HG03039 (cell line): ENCODE measurements around the gene RPA1.
"Not testable (repeated sequence)": the region's sequence is repeated elsewhere in the genome, so short reads cannot be mapped to it uniquely, and the experiment has no call there.

Source experiments
- ATAC-seq: cut with Tn5 transposase; IDR thresholded peaks from one replicate; pipeline ENCODE4 v1.9.1; 2021; ENCODE audit warnings: mild to moderate bottlenecking, moderate library complexity; ENCODE audit not compliant: unreplicated experiment

RPA1 gene

DNA sequence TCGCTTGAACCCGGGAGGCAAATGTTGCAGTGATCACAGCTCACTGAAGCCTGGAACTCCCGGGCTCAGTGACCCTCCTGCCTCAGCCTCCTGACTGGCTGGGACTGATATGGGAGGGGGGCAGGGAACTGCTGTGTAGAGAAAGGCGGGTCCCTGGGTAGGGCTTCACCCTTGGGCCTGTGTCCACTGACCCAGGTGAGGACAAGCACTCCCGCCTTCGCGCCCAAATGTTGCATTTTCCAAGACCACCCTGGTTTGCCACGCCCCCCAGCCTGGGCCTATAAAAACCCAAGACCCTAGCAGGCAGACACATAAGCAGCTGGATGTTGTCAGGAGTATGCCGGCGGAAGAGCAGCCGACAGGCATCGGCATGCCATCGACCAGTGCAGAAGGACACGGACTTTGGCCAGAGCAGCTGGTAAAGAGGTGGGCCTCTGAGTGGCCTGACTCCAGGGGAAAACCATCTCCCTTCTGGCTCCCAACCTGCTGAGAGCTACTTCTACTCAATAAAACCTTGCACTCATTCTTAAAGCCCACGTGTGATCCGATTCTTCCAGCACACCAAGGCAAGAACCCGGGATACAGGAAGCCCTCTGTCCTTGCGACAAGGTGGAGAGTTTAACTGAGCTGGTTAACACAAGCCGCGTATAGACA, 19.2 kb upstream of the RPA1 start:
- ATAC-seq, result no peak

DNA sequence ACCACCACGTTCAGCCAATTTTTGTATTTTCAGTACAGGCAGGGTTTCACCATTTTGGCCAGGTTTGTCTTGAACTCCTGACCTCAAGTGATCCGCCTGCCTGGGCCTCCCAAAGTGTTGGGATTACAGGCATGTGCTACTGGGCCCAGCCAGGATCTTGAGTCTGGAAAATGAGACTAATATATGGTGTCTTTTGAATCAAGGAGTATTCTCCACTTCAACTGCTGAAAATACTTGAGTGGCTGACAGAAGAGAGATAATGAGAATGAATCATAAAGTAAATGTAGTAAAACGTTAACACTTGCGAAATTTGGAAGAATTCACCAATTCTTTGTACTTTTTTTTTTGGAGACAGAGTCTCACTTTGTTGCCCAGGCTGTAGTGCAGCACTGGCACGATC, 16.7 kb upstream of the RPA1 start:
- no peak for ATAC-seq

DNA sequence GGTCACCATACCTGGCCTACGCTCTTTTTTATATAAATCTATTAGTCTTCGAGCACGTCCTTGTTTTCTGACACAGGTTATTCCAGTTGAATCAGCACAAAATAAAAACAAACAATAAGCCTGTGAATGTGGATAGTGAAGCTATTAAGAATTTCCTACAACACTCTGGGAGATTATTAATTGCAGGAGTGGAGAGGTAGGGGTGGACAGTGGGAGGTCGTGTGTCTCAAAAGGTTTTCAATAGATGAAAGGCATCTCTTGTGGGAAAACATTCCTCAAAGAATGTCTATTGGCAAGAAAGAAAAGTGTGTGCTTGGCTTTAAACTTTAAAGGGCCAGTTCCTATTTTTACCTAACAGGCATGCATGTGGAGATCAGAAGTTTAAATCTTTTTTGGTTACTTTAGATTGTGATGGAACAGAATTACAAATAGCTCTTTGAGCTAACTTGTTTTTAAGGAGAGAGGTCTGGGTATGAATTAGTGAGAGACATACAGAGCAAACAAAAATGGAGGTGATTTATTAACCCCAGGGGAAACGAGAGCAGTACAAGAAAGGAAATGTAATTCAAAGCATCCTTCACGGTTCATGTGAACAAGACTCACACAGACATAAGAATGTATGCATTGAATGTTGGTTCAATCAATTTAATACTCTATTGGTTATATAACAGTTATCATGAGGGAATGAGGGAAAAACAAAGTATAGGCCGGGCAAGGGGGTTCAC, 9.1 kb upstream of the RPA1 start:
- no peak for ATAC-seq

DNA sequence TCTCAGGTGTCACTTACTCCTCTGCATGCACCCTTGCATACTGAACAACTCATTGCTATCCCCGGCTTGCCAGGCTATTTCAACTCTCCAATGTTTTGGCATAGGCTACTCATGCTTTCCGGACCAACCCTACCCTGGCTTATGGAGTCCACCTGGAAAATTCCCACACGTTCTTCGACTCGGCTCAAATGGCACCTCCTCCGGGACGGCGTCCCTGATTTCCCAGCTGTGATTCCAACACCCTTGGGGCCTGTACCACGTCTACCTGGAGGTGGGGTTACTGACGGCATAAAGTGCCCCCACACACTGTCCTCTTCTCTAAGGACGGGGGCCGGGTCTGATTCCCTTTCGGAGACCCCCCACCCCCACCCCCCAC, 601 bp upstream of the RPA1 start:
- peak; percentile 8 for ATAC-seq

DNA sequence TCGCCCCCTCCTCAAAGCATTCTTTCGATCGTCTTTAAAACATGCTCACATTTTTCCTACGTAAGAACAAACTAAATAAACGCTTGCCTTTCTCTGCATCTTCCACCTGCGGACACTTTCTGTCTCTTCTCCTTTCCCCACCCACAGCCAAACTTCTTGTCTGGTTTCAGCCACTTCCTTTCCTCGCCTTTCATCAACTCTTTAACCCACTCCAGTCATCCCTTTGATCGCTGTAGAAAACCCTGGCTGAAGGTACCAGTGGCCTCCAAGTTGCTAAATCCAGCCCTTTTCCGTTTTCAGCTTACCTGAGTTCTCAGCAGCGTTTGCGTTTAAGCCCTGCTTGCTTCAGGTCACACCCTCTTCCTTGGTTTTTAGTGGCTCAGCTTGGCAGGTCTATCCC, 483 bp downstream of the RPA1 start:
- ATAC-seq, result no peak

DNA sequence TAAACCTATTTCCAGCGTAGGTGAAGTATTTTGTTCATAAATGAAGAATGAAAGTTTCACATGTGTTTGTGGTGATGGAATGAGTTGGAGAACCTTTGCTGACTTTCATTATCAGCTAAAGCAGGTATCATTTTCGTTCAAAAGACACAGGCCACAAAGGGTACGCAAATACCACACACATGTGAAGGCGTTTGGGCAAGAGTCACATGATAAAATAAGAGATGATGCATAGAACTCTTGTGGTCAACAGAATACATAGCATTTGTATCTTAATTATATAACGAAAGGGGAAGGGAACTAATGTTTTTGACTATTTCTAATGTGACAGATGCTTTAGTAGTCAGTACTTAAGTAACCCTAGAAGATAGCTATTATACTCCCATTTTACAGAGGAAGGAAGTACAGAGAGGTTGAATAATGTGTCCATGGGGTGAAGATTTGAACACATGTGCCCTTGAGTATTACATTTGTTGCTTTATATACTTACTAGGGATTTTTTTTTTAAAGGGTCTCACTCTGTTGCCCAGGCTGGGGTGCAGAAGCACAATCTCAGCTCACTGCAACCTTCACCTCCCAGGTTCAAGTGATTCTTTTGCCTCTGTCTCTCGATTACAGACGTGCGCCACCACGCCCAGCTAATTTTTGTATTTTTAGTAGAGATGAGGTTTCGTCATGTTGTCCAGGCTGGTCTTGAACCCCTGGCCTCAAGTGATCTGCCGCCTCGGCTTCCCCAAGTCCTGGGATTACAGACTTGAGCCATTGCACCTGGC, 4.8 kb downstream of the RPA1 start:
- ATAC-seq, result no peak

DNA sequence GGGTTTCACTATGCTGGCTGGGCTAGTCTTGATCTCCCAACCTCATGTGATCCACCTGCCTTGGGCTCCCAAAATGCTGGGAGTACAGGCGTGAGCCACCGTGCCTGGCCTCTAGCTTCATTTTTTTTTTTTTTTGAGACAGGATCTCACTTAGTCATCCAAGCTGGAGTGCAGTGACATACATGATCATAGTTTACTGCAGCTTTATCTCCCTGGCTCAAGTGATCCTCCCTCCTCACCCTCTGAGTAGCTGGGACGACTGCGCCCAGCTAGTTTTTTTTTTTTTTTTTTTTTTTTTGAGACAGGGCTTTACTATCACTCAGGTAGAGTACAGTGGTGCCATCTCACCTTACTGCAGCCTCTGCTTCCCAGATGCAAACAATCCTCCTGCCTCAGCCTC, 9.7 kb downstream of the RPA1 start:
- ATAC-seq, result no peak

DNA sequence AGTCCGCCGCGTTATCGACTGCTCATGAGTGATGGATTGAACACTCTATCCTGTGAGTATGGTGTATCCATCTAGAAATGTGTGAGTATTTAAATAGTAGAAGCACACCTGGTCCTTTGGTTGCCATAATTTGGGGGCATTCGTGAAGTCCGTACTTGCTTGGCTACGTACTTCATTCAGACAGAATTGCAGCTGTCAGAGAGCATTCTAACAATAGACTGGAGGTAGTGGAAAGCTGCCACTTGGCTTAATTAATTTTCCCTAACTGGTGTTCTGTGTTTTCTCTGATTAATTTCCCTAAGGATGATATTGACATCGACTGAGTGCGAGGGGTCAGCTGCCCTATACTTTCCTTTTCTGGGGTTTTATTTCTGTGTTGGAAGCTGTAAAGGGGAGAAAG, 14.1 kb downstream of the RPA1 start:
- no peak for ATAC-seq

DNA sequence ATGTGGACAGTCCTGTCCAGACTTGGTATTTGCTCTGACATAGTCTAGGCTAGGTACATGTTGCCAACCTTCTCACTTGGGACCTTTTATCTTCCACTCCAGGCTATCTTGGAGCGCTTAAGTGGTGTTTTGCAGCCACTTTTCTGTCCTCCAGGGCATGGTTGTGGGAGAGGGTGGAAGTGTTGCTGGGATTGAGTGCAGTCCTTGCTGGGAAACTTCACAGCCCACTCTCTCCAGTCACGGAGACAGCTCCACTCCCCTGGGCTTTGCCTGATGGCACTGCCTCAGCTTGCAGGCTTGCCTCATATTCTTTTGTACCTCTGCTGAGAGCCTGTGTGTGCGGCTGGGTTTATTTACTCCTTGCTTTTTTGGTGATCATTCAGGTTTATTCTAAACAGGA, 17.4 kb downstream of the RPA1 start:
- ATAC-seq, result no peak

DNA sequence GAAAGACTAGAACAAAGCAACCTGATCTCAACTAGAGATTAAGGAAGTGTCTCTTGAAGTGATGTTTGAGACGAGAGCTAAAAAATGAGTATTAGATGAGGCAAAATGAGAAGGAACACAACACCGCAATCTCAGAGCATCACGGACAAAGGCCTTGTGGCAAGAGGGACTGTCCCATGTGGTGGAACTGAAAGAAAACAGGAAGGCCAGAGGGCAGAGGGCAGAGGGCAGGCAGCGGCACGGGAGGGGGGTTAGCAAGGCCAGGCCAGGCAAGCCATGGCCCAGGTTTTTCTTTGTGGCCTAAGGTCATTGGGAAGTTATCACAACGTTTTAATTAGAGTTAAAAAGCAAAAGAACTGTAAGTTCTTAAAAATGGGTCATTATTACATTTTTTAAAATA, 22.5 kb downstream of the RPA1 start:
- no peak for ATAC-seq

DNA sequence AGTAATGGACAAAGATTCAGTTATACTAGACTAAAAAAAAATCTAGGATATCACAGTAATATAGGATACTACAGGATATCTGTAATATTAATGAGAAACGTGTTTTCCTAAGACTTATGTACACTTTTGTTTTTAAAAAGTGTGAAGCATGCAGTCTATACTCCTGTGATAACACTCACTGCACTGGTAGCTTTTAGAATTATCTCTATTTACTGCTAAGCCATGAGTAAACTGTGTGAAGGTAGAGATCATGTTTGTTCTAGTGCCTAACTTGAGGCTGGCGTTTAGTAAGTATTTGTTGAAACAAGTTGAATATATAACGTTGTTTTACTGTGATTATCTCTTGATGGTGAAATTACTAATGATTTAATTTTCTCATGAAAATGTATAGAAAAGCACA, 23.9 kb downstream of the RPA1 start:
- ATAC-seq, result no peak

DNA sequence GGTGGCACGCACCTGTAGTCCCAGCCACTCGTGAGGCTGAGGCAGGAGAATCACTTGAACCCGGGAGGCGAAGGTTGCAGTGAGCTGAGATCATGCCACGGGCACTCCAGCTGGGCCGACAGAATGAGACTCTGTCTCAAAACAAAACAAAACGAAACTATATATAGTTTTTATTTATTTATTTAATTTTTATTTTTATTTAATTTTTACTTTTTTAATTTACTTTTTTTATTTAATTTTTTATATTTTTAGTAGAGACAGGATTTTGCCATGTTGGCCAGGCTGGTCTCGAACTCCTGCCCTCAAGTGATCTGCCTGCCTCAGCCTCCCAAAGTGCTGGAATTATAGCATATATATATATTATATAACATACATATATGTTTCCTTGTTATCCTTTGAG, 26.7 kb downstream of the RPA1 start:
- not testable (repeated sequence) for ATAC-seq

DNA sequence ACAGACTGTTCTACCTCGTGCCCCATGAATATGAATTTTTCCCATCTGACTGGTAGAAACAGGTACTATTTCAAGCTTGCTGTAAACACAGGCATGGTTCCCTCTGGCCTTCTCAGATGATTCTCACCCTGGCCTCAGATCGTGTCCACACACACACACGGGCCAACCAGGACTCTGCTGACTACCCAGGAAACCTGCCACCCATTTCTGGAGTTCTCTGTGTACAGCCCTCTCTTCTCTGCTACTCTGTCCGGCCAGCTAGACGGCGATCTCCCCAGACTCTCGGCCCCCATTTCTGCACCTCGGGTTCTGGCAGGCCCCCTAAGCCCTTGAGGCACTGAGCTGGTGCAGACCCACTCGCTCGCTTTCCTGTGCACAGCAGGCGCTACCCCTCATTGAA, 31.2 kb downstream of the RPA1 start:
- no peak for ATAC-seq

DNA sequence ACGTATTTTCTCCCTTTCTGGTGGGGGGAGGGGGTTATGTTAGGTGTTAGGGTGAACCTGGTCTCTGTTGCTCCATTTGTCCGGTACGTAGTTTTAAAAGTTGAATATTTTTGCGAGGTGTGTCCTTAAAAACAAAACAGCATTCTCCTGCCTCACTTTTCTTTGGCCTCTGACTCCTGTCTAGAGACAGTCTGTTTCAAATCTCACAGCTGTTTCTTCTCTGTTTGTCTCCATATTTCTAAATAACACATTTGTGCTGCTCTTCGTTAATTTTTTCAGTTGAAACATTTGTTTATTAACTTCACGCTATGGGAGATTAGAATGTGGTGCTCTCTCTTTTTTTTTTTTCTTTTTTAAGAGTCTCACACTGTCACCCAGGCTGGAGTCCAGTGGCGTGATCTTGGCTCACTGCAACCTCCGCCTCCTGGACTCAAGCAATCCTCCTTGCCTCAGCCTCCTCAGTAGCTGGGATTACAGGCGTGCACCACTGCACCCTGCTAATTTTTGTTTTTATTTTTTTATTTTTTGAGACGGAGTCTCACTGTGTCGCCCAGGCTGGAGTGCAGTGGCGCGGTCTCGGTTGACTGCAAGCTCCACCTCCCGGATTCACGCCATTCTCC, 31.7 kb downstream of the RPA1 start:
- ATAC-seq, result no peak

DNA sequence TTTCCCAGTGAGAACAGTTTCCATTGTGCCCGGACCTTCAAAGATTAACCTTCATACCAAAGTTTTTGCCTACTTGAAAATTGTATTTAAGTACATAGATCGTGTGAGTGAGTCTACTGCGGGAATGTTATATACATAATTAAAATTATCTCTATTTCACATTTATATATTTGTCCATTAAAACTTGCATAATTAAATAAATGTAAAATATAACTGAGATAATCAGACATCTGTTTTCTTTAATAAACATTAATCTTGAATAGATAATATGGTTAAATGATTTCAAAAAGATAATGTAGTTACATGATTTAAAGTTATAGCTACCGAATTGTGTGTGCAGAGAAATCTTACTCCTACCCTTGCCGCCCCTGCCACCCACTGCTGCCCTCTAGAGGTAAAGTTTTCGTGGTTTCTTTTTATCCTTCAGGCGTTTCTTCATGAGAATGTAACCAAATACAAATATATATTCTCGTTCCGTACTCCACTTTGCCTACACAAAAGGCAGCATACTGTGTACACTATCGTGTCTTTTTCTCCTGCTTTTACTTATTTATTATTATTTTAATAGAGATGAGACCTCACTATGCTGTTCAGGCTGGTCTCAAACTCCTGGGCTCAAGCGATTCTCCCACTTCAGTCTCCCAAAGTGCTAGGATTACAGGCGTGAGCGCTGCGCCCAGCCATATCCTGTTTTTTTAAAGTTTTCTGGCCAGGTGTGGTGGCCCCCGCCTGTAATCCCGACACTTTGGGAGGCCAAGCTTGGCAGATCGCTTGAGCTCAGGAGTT, 35.6 kb downstream of the RPA1 start:
- ATAC-seq, result no peak

DNA sequence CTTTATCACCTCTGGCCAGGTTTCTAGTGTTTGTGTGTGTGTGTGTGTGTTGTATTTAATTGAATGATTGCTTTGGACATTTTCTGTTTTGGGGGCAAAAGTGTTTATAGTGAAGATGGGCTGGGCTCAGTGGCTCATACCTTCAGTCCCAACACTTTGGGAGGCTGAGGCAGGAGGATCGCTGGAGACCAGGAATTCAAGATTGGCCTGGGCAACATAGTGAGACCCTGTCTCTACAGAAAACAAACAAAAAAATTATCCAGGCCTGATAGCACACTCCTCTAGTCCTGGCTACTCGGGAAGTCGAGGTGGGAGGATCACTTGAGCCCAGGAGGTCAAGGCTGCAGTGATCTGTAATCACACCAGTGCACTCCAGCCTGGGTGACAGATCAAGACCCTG, 37.5 kb downstream of the RPA1 start:
- no peak for ATAC-seq

DNA sequence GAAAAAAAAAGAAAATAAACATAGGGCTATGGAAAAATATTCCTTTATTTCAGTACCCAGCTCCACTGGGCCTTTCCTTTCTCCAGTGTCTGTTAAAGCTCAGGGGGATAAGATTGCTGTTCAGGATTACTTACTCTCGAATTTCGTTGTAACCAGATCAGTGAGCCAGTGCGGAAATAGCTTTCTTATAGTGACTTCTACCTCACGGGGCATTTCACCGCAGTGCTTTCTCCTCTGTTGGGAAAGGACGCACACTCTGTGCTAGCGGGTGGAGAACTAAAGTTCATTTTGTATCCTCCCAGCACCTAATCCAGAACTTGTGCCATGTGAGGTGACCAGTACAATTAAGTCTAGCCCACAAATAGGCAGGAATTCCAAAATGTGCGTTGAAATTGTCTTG, 38.3 kb downstream of the RPA1 start:
- no peak for ATAC-seq

DNA sequence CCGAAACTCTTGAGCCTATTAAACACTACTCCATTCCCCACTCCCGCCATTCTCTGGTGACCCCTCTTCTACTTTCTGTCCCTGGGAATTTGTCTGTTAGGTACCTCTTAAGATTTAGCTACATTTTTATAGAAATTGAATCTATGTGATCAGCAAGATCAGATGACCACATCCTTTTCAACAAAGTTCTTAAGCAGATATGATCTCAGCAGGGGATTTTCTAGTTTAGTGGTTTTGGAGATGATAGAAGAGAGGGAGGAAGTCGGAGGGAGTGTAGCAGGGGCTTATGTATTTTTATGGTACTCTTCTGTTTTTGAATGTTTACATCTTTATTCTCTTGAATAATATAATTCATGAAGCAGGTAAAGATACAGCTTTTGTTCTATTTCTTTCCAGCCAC, 40.8 kb downstream of the RPA1 start:
- ATAC-seq, result no peak

DNA sequence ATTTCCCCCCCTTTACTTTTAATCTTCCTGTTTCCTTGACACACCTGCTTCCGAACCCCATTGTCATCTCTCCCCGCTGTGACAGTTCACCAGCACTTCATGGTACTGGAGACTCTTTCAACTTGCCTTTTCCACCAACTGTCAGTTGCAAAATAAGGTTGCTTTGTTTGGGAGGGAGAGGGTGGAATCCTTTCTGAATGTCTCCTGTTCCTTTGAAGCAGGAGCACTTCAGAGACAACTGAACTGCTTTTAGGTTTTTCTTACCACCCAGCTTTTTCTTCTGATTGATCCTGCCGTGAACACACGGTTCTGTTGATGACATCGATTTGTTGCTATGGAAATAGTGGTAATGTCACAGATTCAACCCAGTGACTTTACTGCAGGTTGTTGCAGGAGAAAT, 42.0 kb downstream of the RPA1 start:
- no peak for ATAC-seq

DNA sequence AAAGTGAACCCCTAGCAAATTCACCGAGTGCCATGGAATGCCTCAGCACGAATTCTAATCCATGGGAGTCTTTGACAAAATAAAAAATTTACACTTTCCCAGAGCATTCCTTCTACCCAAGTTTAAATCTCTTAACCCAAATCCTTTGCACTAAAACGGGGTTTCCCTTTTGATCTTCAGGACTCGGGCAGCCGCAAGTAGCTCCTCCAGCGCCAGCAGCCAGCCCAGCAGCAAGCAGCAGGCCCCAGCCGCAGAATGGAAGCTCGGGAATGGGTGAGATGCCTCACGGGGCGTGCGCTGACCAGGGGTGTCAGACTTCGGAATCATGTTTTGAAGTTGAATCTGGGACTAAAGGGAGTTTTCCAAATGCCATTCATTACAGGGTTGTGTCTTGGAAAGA, 42.4 kb downstream of the RPA1 start:
- no peak for ATAC-seq

DNA sequence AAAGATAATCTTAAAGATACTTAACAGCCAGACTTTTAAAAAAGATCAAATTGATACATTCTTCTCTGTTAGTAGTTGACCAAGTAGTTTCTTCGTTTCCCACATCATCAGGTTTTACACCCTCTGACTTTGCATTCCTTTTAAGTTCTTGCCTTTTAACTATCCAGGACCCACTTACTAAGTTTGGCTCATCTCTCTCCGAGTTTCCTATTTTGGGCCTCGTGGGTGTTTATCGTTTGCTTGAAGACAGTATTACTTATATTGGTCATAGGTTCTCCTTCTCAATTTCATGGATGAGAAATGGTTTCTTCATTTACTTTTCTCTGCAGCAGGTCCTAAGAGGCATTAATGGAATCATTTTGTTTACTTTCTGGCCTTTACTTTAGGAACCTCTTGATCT, 43.2 kb downstream of the RPA1 start:
- no peak for ATAC-seq
